ENCODE data around the gene STON1. TPM values are rescaled to one million over a fixed set of nuclear protein-coding genes. Genes with fewer than 3 reads are reported as not detected.

The STON1 gene
- total RNA-seq, 1 experiment from 2014 or later, result 5.5 TPM

DNA sequence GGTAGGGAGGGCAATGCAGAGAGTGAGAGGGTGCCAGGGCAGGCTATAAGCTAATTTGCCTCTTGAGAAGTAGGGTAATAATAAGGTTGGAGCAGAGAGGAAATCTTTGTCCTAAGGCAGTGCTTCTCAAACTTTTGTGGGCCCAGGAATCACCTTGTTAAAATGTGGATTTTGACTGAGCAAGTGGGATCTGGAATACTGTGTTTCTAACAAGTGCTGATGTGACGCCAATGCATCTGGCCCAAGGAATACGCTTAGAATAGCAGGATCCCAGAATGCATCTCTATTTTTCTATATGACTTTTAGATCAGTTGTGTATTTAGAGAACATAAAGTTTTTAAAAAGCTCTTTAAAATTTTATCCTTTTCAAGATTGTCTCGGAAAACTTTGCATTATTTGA, 58.0 kb downstream of the STON1 start:
- Histone ChIP-seq H3K4me1 (ENCODE audit: insufficient read depth, low read length) (peaks cover 10% of the 10 kb centered on the region; the same call in 1 of the 2 replicates), H3K18ac (ENCODE audit: insufficient read length, low read depth, low read length) (no peak overlapping the region), H2BK20ac (ENCODE audit: low read depth, low read length, poor library complexity, severe bottlenecking) (no peak overlapping the region), H3K79me1 (ENCODE audit: insufficient read depth, low read depth, low read length, poor library complexity, severe bottlenecking) (no peaks in the 10 kb centered on the region), H3K27me3 (ENCODE audit: insufficient read depth, low read length) (no peaks in the 10 kb centered on the region), H3K9me3 (ENCODE audit: control insufficient read depth, low read depth, low read length) (no peaks in the 10 kb centered on the region), H4K8ac (replicated peaks; ENCODE audit: insufficient read length, low read depth, low read length) (no peak overlapping the region), H3K23me2 (ENCODE audit: insufficient read length, low read depth, low read length, poor library complexity, severe bottlenecking) (no peaks in the 10 kb centered on the region), H2BK15ac (ENCODE audit: low read depth, low read length) (no peak overlapping the region), H3K4ac (ENCODE audit: low read depth, low read length) (no peak overlapping the region), H4K5ac (ENCODE audit: insufficient read length, low read depth, low read length) (no peak overlapping the region), H2BK12ac (ENCODE audit: insufficient read length, low read depth, low read length) (no peak overlapping the region), H3K9ac (ENCODE audit: extremely low read depth, insufficient read length, low read length) (no peak overlapping the region), H2BK5ac (ENCODE audit: insufficient read length, low read length) (no peak overlapping the region), H2AK5ac (ENCODE audit: insufficient read length, low read length) (no peak overlapping the region), H3K14ac (ENCODE audit: insufficient read depth, low read length) (no peak overlapping the region), H4K20me1 (ENCODE audit: control insufficient read depth, insufficient read depth, insufficient read length) (no peaks in the 10 kb centered on the region), H2AFZ (ENCODE audit: low read length) (no peak overlapping the region), H3K56ac (ENCODE audit: insufficient read length, low read depth, low read length) (no peak overlapping the region), H3K27ac (ENCODE audit: insufficient read length, low read depth, low read length) (no peak overlapping the region), H3K23ac (ENCODE audit: insufficient read length, low read depth, low read length) (no peak overlapping the region), H2BK120ac (ENCODE audit: low read depth, low read length, poor library complexity, severe bottlenecking) (no peak overlapping the region), H3K79me2 (ENCODE audit: insufficient read depth, low read length) (no peaks in the 10 kb centered on the region), H3K4me2 (ENCODE audit: insufficient read depth, insufficient read length, low read length) (no peak overlapping the region), H3T11ph (ENCODE audit: low read length) (no peak overlapping the region), H4K91ac (ENCODE audit: insufficient read length, low read depth, low read length) (no peak overlapping the region)
- H3K9me3 Mint-ChIP-seq, result no peaks in the 10 kb centered on the region; a peak in 1 of 5 replicates
- no CpG with 5 or more reads among the region's 3 CpGs for WGBS (ENCODE audit: extremely low coverage, insufficient read length, low lambda C conversion rate)
- TF ChIP-seq CTCF (conservative IDR thresholded peaks at IDR 0.05), result no peak
- no peak overlapping the region for H3K4me3 Mint-ChIP-seq
- peaks cover 14% of the 10 kb centered on the region for H3K27me3 Mint-ChIP-seq (ENCODE audit: low read depth)
- DNase-seq, result no peak
- peak overlapping the region in 1 of 3 experiments; percentile 13; a peak in 3 of 7 replicates for H3K27ac Mint-ChIP-seq
- peaks cover 5 to 19% (median 7%) of the 10 kb centered on the region in 3 experiments for H3K36me3 Mint-ChIP-seq (ENCODE audit: insufficient read depth in 1 of 3, low read depth in 3 of 3)
- H3K4me1 Mint-ChIP-seq, result peaks cover 36 to 42% of the 10 kb centered on the region in 2 experiments

Data from H9 (cell line).